ENCODE results near the gene NUB1.
A peak's percentile ranks its signal among the peaks of the same experiment; 100 is the strongest.

Gene NUB1

GRCh38 chr7:151313857-151314256, 27.8 kb upstream of the NUB1 start:
- DNase-seq (ENCODE audit: low spot score): no peak

- no peak for DNase-seq (ENCODE audit: low spot score)
Measured at GRCh38 chr7:151314401-151314800, 27.2 kb upstream of the NUB1 start.

- DNase-seq (ENCODE audit: low spot score): peak; percentile 76
Measured at GRCh38 chr7:151315038-151315655, 26.5 kb upstream of the NUB1 start.

GRCh38 chr7:151316896-151317295, 24.7 kb upstream of the NUB1 start:
- no peak for DNase-seq (ENCODE audit: low spot score)

GRCh38 chr7:151317936-151318335, 23.7 kb upstream of the NUB1 start:
- no peak for DNase-seq (ENCODE audit: low spot score)

- DNase-seq (ENCODE audit: low spot score): no peak
Measured at GRCh38 chr7:151319189-151319588, 22.4 kb upstream of the NUB1 start.

- no peak for DNase-seq (ENCODE audit: low spot score)
Measured at GRCh38 chr7:151320263-151320845, 21.3 kb upstream of the NUB1 start.

GRCh38 chr7:151321341-151321740, 20.3 kb upstream of the NUB1 start:
- no peak for DNase-seq (ENCODE audit: low spot score)

GRCh38 chr7:151322906-151323305, 18.7 kb upstream of the NUB1 start:
- no peak for DNase-seq (ENCODE audit: low spot score)

GRCh38 chr7:151327022-151327421, 14.6 kb upstream of the NUB1 start:
- DNase-seq (ENCODE audit: low spot score): no peak

- DNase-seq (ENCODE audit: low spot score): no peak
Measured at GRCh38 chr7:151327659-151328058, 14.0 kb upstream of the NUB1 start.

- no peak for DNase-seq (ENCODE audit: low spot score)
Measured at GRCh38 chr7:151330181-151330580, 11.4 kb upstream of the NUB1 start.

GRCh38 chr7:151330661-151331060, 11.0 kb upstream of the NUB1 start:
- DNase-seq (ENCODE audit: low spot score): no peak

- DNase-seq (ENCODE audit: low spot score): no peak
Measured at GRCh38 chr7:151334628-151335027, 7.0 kb upstream of the NUB1 start.

- no peak for DNase-seq (ENCODE audit: low spot score)
Measured at GRCh38 chr7:151336027-151336708, 5.4 kb upstream of the NUB1 start.

GRCh38 chr7:151337346-151337745, 4.3 kb upstream of the NUB1 start:
- DNase-seq (ENCODE audit: low spot score): no peak

- no peak for DNase-seq (ENCODE audit: low spot score)
Measured at GRCh38 chr7:151338809-151339208, 2.8 kb upstream of the NUB1 start.

- no peak for DNase-seq (ENCODE audit: low spot score)
Measured at GRCh38 chr7:151339651-151340382, 1.8 kb upstream of the NUB1 start.

GRCh38 chr7:151340794-151341356, 737 bp upstream of the NUB1 start:
- DNase-seq (ENCODE audit: low spot score): no peak

- DNase-seq (ENCODE audit: low spot score): peak; percentile 45
Measured at GRCh38 chr7:151342102-151342646, 562 bp downstream of the NUB1 start.

GRCh38 chr7:151342811-151343210, 1.2 kb downstream of the NUB1 start:
- no peak for DNase-seq (ENCODE audit: low spot score)

GRCh38 chr7:151343516-151343915, 1.9 kb downstream of the NUB1 start:
- DNase-seq (ENCODE audit: low spot score): no peak

All from germinal center (tissue), 1 donor.